Measurements from ENCODE around the gene TCEAL2. TPM values are rescaled to one million over a fixed set of nuclear protein-coding genes. Genes with fewer than 3 reads are reported as not detected.
A peak's percentile ranks its signal among the peaks of the same experiment; 100 is the strongest.
"Not testable (repeated sequence)": the region's sequence is repeated elsewhere in the genome, so short reads cannot be mapped to it uniquely, and the experiment has no call there.

Gene TCEAL2
- total RNA-seq (2021) (not detected in 2 replicates), Bru-seq, nascent RNA (not detected), BruChase-seq, experiment 1, labeled RNA remaining after a 2-hour chase (not detected), BruChase-seq, experiment 2, labeled RNA remaining after a 6-hour chase (not detected)
- long read RNA-seq, result 0 reads

DNA sequence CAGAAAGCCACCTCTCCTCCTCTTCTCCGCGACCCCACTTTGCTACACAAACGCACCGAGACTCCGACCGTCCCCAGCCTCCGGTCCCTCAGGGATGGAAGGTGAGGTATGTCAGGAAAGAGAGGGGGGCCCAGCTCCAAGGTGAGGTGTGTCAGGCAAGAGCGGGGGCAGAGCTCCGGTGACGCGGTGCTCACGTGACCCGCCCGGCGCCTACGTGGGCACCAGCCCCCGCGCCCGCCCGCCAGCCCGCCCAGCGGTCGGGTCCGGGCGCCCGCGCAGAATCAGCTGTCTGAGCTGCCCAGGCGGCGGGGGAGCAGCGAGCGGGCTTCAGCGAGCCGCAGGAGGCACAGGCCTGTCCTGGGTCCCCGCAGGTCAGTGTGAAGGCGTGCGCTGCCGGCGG, at the start of gene TCEAL2:
TSS of gene TCEAL2 (plus strand) at position 244 of the 400 bp plus-strand sequence. CDS start 1,152 bp downstream, outside the sequence.
- H3K36me3 ChIP-seq (ENCODE audit: low read depth); H3K4me3 ChIP-seq; H3K4me1 ChIP-seq (replicated peaks; ENCODE audit: insufficient read depth); H3F3A ChIP-seq (ENCODE audit: insufficient read depth, low read depth); H3K27ac ChIP-seq; DNase-seq; H4K20me1 ChIP-seq (ENCODE audit: insufficient read depth); H2AFZ ChIP-seq; H3K9me2 ChIP-seq (ENCODE audit: insufficient read depth); BruUV-seq (replicated peaks); CTCF ChIA-PET; H3K4me2 ChIP-seq; H3K9me3 ChIP-seq (ENCODE audit: insufficient read depth, low read depth); H3K27me3 ChIP-seq (ENCODE audit: insufficient read depth, low read depth); H3K79me2 ChIP-seq (ENCODE audit: low read depth); POLR2A ChIA-PET (ENCODE audit: unreplicated experiment): not testable (repeated sequence)
- intact Hi-C loops (cut with micrococcal nuclease; ENCODE audit: unreplicated experiment), result loop anchor here (5.0 kb wide), 1 partner anchor 737 kb away; no protein-coding TSS in a partner anchor

DNA sequence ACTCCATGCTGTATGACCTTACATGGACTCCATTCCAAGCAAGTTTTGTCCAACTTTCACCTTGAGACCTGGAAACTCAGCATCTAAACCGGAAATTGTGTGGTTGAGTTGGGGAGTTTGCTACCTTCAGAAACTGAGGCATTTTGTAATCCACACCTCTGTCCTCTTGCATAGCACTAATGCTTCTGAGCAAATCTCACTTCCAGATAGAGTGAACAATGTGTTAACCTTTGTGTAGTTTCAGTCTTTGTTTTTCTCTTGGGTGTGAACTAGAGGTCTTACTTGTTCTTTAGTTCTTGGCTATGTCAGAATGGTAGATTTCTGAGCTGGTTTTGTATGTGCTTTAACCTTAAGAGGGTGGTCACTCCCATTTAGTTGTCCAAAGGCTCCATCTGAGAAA, 48.1 kb upstream of the TCEAL2 start:
- Histone ChIP-seq H3K4me2 (no peak overlapping the region), H3K4me1 (replicated peaks; ENCODE audit: insufficient read depth) (no peaks in the 10 kb centered on the region), H3K9me2 (ENCODE audit: insufficient read depth) (no peaks in the 10 kb centered on the region), H3K79me2 (ENCODE audit: low read depth) (no peaks in the 10 kb centered on the region), H2AFZ (no peak overlapping the region), H4K20me1 (ENCODE audit: insufficient read depth) (no peaks in the 10 kb centered on the region), H3K9me3 (ENCODE audit: insufficient read depth, low read depth) (no peaks in the 10 kb centered on the region), H3K27me3 (ENCODE audit: insufficient read depth, low read depth) (no peaks in the 10 kb centered on the region), H3K4me3 (no peak overlapping the region), H3K36me3 (ENCODE audit: low read depth) (no peaks in the 10 kb centered on the region), H3F3A (ENCODE audit: insufficient read depth, low read depth) (no peaks in the 10 kb centered on the region), H3K27ac (no peak overlapping the region)
- CTCF ChIA-PET, result no interaction called here
- POLR2A ChIA-PET (ENCODE audit: unreplicated experiment), result no interaction called here
- BruUV-seq (replicated peaks), result no TSS peak
- TF ChIP-seq, protein P1, sequence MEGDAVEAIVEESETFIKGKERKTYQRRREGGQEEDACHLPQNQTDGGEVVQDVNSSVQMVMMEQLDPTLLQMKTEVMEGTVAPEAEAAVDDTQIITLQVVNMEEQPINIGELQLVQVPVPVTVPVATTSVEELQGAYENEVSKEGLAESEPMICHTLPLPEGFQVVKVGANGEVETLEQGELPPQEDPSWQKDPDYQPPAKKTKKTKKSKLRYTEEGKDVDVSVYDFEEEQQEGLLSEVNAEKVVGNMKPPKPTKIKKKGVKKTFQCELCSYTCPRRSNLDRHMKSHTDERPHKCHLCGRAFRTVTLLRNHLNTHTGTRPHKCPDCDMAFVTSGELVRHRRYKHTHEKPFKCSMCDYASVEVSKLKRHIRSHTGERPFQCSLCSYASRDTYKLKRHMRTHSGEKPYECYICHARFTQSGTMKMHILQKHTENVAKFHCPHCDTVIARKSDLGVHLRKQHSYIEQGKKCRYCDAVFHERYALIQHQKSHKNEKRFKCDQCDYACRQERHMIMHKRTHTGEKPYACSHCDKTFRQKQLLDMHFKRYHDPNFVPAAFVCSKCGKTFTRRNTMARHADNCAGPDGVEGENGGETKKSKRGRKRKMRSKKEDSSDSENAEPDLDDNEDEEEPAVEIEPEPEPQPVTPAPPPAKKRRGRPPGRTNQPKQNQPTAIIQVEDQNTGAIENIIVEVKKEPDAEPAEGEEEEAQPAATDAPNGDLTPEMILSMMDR (conservative IDR thresholded peaks at IDR 0.05), result no peak
- no peak for TF ChIP-seq EZH2 (IDR thresholded peaks at IDR 0.05; ENCODE audit: low read depth)
- intact Hi-C loops (cut with micrococcal nuclease; ENCODE audit: unreplicated experiment), result no loop called here
- DNase-seq, result no peak

DNA sequence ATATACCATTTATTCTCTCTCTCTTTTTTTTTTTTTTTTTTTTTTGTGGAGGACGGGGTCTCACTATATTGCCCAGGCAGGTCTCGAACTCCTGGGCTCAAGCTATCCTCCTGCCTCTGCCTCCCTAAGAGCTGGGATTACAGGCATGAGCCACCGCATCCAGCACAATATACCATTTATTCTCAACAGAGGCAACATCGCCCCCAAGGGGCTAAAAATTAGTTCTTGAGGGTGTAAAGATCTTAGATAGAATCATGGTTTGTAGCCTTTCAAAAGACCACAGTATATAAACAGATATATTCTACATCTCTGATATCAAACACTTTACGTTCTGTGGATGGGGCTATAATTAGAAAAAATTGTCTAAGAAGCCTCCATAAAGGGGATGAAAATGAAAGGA, 39.8 kb upstream of the TCEAL2 start:
- no peak overlapping the region for H2AFZ ChIP-seq
- no peak for DNase-seq
- no TSS peak for BruUV-seq (replicated peaks)
- no peaks in the 10 kb centered on the region for H3K27me3 ChIP-seq (ENCODE audit: insufficient read depth, low read depth)
- no peak overlapping the region for H3K4me3 ChIP-seq
- POLR2A ChIA-PET (ENCODE audit: unreplicated experiment), result no interaction called here
- no peak overlapping the region for H3K27ac ChIP-seq
- TF ChIP-seq EZH2 (IDR thresholded peaks at IDR 0.05; ENCODE audit: low read depth), result no peak
- TF ChIP-seq, protein P1 (conservative IDR thresholded peaks at IDR 0.05), result peak; percentile 32; the same call in 1 of the 2 replicates
- intact Hi-C loops (cut with micrococcal nuclease; ENCODE audit: unreplicated experiment), result loop anchor here (10.0 kb wide), 1 partner anchor 671 kb away; no protein-coding TSS in a partner anchor
- no peaks in the 10 kb centered on the region for H3K9me3 ChIP-seq (ENCODE audit: insufficient read depth, low read depth)
- CTCF ChIA-PET, result no interaction called here
- no peaks in the 10 kb centered on the region for H3K79me2 ChIP-seq (ENCODE audit: low read depth)
- no peaks in the 10 kb centered on the region for H3K36me3 ChIP-seq (ENCODE audit: low read depth)
- no peaks in the 10 kb centered on the region for H4K20me1 ChIP-seq (ENCODE audit: insufficient read depth)
- no peaks in the 10 kb centered on the region for H3K4me1 ChIP-seq (replicated peaks; ENCODE audit: insufficient read depth)
- H3K4me2 ChIP-seq, result no peak overlapping the region
- H3K9me2 ChIP-seq (ENCODE audit: insufficient read depth), result no peaks in the 10 kb centered on the region
- no peaks in the 10 kb centered on the region for H3F3A ChIP-seq (ENCODE audit: insufficient read depth, low read depth)

DNA sequence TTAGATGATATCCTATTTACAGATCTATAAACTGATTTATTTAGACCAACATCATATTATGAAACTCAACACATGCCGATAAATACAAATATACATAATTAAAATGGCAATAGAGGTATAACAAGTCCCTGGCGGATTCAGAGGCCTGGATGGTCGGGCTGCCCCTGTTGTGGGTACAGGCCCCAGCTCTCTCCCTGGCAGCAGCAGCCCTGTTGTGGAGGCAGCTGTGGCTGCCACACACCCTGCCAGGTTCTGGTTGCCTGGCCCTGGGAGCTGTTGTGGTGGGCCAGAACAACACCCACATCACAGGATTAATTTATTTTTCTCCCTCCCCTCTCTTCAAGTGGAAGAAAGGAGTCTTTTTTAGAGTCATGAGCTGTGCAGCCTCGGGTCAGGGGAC, 12.1 kb upstream of the TCEAL2 start:
- no peak overlapping the region for H3K27ac ChIP-seq
- no peaks in the 10 kb centered on the region for H3F3A ChIP-seq (ENCODE audit: insufficient read depth, low read depth)
- H3K9me3 ChIP-seq (ENCODE audit: insufficient read depth, low read depth), result no peaks in the 10 kb centered on the region
- no peaks in the 10 kb centered on the region for H3K27me3 ChIP-seq (ENCODE audit: insufficient read depth, low read depth)
- no peak overlapping the region for H3K4me2 ChIP-seq
- no peak for DNase-seq
- no peaks in the 10 kb centered on the region for H3K9me2 ChIP-seq (ENCODE audit: insufficient read depth)
- ChIA-PET CTCF (no interaction called here), POLR2A (ENCODE audit: unreplicated experiment) (no interaction called here)
- no TSS peak for BruUV-seq (replicated peaks)
- intact Hi-C loops (cut with micrococcal nuclease; ENCODE audit: unreplicated experiment), result no loop called here
- H3K36me3 ChIP-seq (ENCODE audit: low read depth), result no peaks in the 10 kb centered on the region
- H3K4me3 ChIP-seq, result no peak overlapping the region
- no peak overlapping the region for H2AFZ ChIP-seq
- no peaks in the 10 kb centered on the region for H3K4me1 ChIP-seq (replicated peaks; ENCODE audit: insufficient read depth)
- TF ChIP-seq, protein P1 (conservative IDR thresholded peaks at IDR 0.05), result no peak
- no peak for TF ChIP-seq EZH2 (IDR thresholded peaks at IDR 0.05; ENCODE audit: low read depth)
- H4K20me1 ChIP-seq (ENCODE audit: insufficient read depth), result no peaks in the 10 kb centered on the region
- H3K79me2 ChIP-seq (ENCODE audit: low read depth), result no peaks in the 10 kb centered on the region

Measured in PC-9 (cell line).